HepG2 (cell line): Measurements from ENCODE around the gene PPAT. TPM values are rescaled to one million over a fixed set of nuclear protein-coding genes. Genes with fewer than 3 reads are reported as not detected.

Experiments
- EEA1 ChIP-seq: sonication (generic); formaldehyde crosslinking; IDR thresholded peaks from 2 replicates; pipeline ENCODE4 v1.5.1; 2020; ENCODE audit warnings: mild to moderate bottlenecking, missing genetic modification reagents, borderline replicate concordance
- HHEX ChIP-seq: IDR thresholded peaks from 2 replicates; pipeline ENCODE4 v1.6.1; 2016; ENCODE audit warnings: control low read depth
- MAFK ChIP-seq, 2 experiments: IDR thresholded peaks in 1 of 2; conservative IDR thresholded peaks in 1 of 2; 2 replicates each; pipeline ENCODE4 v1.6.1; 2011; ENCODE audit warnings: improper control_type of control experiment in 2 of 2, low read length in 2 of 2
- MAZ ChIP-seq, 2 experiments: sonication (generic) in 1 of 2; formaldehyde crosslinking in 1 of 2; IDR thresholded peaks; 2 replicates each; pipeline versions ENCODE4 v1.5.0 to v1.6.1; 2012 to 2020; ENCODE audit warnings: low read depth in 2 of 2, mild to moderate bottlenecking in 2 of 2, borderline replicate concordance in 1 of 2, improper control_type of control experiment in 1 of 2, low read length in 1 of 2, missing genetic modification reagents in 1 of 2, moderate library complexity in 1 of 2
- MNT ChIP-seq: fragments of 450-650 bp; IDR thresholded peaks from 2 replicates; pipeline ENCODE4 v1.6.1; 2016
- NCOA2 ChIP-seq: sonication (generic); formaldehyde crosslinking; IDR thresholded peaks from 2 replicates; pipeline ENCODE4 v1.8.0; 2022; ENCODE audit warnings: inconsistent platforms
- PPARG ChIP-seq: conservative IDR thresholded peaks from 2 replicates; pipeline ENCODE4 v1.6.1; 2016; ENCODE audit warnings: missing biosample characterization, missing genetic modification reagents
- SCMH1 ChIP-seq: sonication (generic); formaldehyde crosslinking; IDR thresholded peaks from 2 replicates; pipeline ENCODE4 v1.9.0; 2021; ENCODE audit warnings: missing genetic modification reagents, mild to moderate bottlenecking, borderline replicate concordance
- SNAPC5 ChIP-seq: sonication (generic); formaldehyde crosslinking; IDR thresholded peaks from 2 replicates; pipeline ENCODE4 v1.8.1; 2023; ENCODE audit warnings: mild to moderate bottlenecking, missing genetic modification reagents, borderline replicate concordance
- TFE3 ChIP-seq: IDR thresholded peaks from 2 replicates; pipeline ENCODE4 v1.6.1; 2016
- YEATS4 ChIP-seq: sonication (generic); formaldehyde crosslinking; IDR thresholded peaks from 2 replicates; pipeline ENCODE4 v1.4.0; 2020; ENCODE audit warnings: missing genetic modification reagents, borderline replicate concordance
- ZFP91 ChIP-seq: sonication (generic); formaldehyde crosslinking; IDR thresholded peaks from 2 replicates; pipeline ENCODE4 v1.9.0; 2022; ENCODE audit warnings: missing genetic modification reagents, mild to moderate bottlenecking, borderline replicate concordance
- ZNF224 ChIP-seq: sonication (generic); formaldehyde crosslinking; IDR thresholded peaks from 2 replicates; pipeline ENCODE4 v1.5.0; 2020; ENCODE audit warnings: mild to moderate bottlenecking, missing genetic modification reagents
- ZNF275 ChIP-seq: sonication (generic); formaldehyde crosslinking; IDR thresholded peaks from 2 replicates; pipeline ENCODE4 v1.8.0; 2022; ENCODE audit warnings: missing genetic modification reagents, mild to moderate bottlenecking, inconsistent platforms, borderline replicate concordance
- ZNF33B ChIP-seq: sonication (generic); formaldehyde crosslinking; IDR thresholded peaks from 2 replicates; pipeline ENCODE4 v1.5.1; 2020; ENCODE audit warnings: mild to moderate bottlenecking, missing genetic modification reagents
- ZNF383 ChIP-seq: sonication (generic); formaldehyde crosslinking; IDR thresholded peaks from 2 replicates; pipeline ENCODE4 v1.4.0; 2020; ENCODE audit warnings: missing genetic modification reagents, mild to moderate bottlenecking, borderline replicate concordance
- ZNF749 ChIP-seq: sonication (generic); formaldehyde crosslinking; IDR thresholded peaks from 2 replicates; pipeline ENCODE4 v1.8.0; 2022; ENCODE audit warnings: mild to moderate bottlenecking, missing genetic modification reagents, moderate library complexity, borderline replicate concordance
- polyA plus RNA-seq, 8 experiments: library from polyadenylated mRNA; depleted of rRNA in 3 of 8; stranded (reverse) in 7 of 8; unstranded in 1 of 8; fragments of >200 nt; fragmentation: Illumina TruSeq in 4 of 8; extraction: Trizol in 4 of 8; gene quantifications; 2 replicates each; pipeline versions ENCODE4 v1.2.1 to v1.2.3, GENCODE V29; 2011 to 2016; ENCODE audit warnings: low read depth in 4 of 8, missing spikeins in 1 of 8, mixed read lengths in 1 of 8; ENCODE audit not compliant: insufficient read depth in 1 of 8
- total RNA-seq, 5 experiments: library from RNA; depleted of rRNA; stranded (reverse); fragments of >200 nt; fragmentation: Illumina TruSeq; extraction: Trizol; gene quantifications; 2 replicates each; pipeline ENCODE4 v1.2.3, GENCODE V29; 2016; ENCODE audit warnings: low read depth in 1 of 5

The PPAT gene
- total and polyA plus RNA-seq, 2 of the 13 experiments (the other 11 are each of a cell fraction or from before 2014, with no cell fraction given): 16.9 to 62.6 TPM

- TF ChIP-seq MNT (peak; percentile 81), ZFP91 (CRISPR knock-in tag) (peak; percentile 88; the same call in 1 of the 2 replicates), ZNF224 (CRISPR knock-in tag) (0 out of 2 replicates have a peak, but pooled peaks have one; percentile 59), NCOA2 (CRISPR knock-in tag) (peak; percentile 34; the same call in 1 of the 2 replicates), EEA1 (peak; percentile 73; the same call in 1 of the 2 replicates), ZNF33B (CRISPR knock-in tag) (peak; percentile 13; the same call in 1 of the 2 replicates), PPARG (CRISPR knock-in tag) (no peak), YEATS4 (CRISPR knock-in tag) (peak; percentile 81; the same call in 1 of the 2 replicates), ZNF749 (CRISPR knock-in tag) (0 out of 2 replicates have a peak, but pooled peaks have one; percentile 6), SCMH1 (CRISPR knock-in tag) (no peak), TFE3 (CRISPR knock-in tag) (0 out of 2 replicates have a peak, but pooled peaks have one; percentile 12), MAFK (conservative IDR thresholded peaks at IDR 0.05 in 1 of 2, IDR thresholded peaks at IDR 0.05 in 1 of 2; ENCODE audit: low read length in 2 of 2) (no peak), MAZ (IDR thresholded peaks at IDR 0.05; ENCODE audit: borderline replicate concordance, low read depth, low read length) (peak; percentile 24; the same call in 1 of the 2 replicates), MAZ (CRISPR knock-in tag; IDR thresholded peaks at IDR 0.05; ENCODE audit: low read depth) (0 out of 2 replicates have a peak, but pooled peaks have one; percentile 9), ZNF275 (CRISPR knock-in tag) (peak; percentile 72), HHEX (CRISPR knock-in tag) (no peak), ZNF383 (CRISPR knock-in tag) (0 out of 2 replicates have a peak, but pooled peaks have one; percentile 25), SNAPC5 (CRISPR knock-in tag) (0 out of 2 replicates have a peak, but pooled peaks have one; percentile 36)
Observed at GRCh38 chr4:56435140-56435926, at the start of gene PPAT (continued).
